Osteoblast (primary cell): ENCODE results near the gene NUDT16L1. TPM values are rescaled to one million over a fixed set of nuclear protein-coding genes. Genes with fewer than 3 reads are reported as not detected.

Experiments
- DNase-seq: peaks from one replicate; pipeline ENCODE4 v3.0.0; 2011; ENCODE audit warnings: low spot score, mixed read lengths; ENCODE audit not compliant: insufficient read length; ENCODE audit errors: missing footprints
- H2AFZ ChIP-seq: 2 replicates; pipeline ENCODE4 v1.6.0; 2011; ENCODE audit warnings: mild to moderate bottlenecking, low read length
- H3K27ac ChIP-seq: 2 replicates; pipeline ENCODE4 v1.5.1; 2011; ENCODE audit warnings: mild to moderate bottlenecking, low read depth, low read length, moderate library complexity
- H3K27me3 ChIP-seq: 2 replicates; pipeline ENCODE4 v1.6.0; 2012; ENCODE audit warnings: mild to moderate bottlenecking, control low read depth, inconsistent platforms, low read length, moderate library complexity; ENCODE audit not compliant: insufficient read depth
- H3K36me3 ChIP-seq: 2 replicates; pipeline ENCODE4 v1.5.1; 2011; ENCODE audit warnings: mild to moderate bottlenecking, low read length, control low read depth, moderate library complexity; ENCODE audit not compliant: insufficient read depth
- H3K4me1 ChIP-seq: 2 replicates; pipeline ENCODE4 v1.5.1; 2011; ENCODE audit warnings: mild to moderate bottlenecking, low read length, control low read depth, moderate library complexity; ENCODE audit not compliant: insufficient read depth
- H3K4me2 ChIP-seq: 2 replicates; pipeline ENCODE4 v1.6.0; 2011; ENCODE audit warnings: mild to moderate bottlenecking, low read length; ENCODE audit not compliant: insufficient read depth
- H3K4me3 ChIP-seq: fragments of 200-600 bp; sonication (generic); 3 replicates; pipeline ENCODE4 v1.5.1; 2012; ENCODE audit warnings: mild to moderate bottlenecking, low read length, inconsistent platforms; ENCODE audit not compliant: insufficient read depth
- H3K79me2 ChIP-seq: 2 replicates; pipeline ENCODE4 v1.6.0; 2012; ENCODE audit warnings: mild to moderate bottlenecking, low read length, control low read depth, inconsistent platforms; ENCODE audit not compliant: insufficient read depth
- H3K9me3 ChIP-seq: 2 replicates; pipeline ENCODE4 v1.5.1; 2011; ENCODE audit warnings: low read depth, low read length, control low read depth
- H4K20me1 ChIP-seq: 2 replicates; pipeline ENCODE4 v1.6.0; 2012; ENCODE audit warnings: mild to moderate bottlenecking, low read length, control low read depth; ENCODE audit not compliant: insufficient read depth
- CTCF ChIP-seq: IDR thresholded peaks from 2 replicates; pipeline ENCODE4 v1.5.1; 2011; ENCODE audit warnings: mild to moderate bottlenecking, low read depth, low read length, moderate library complexity; ENCODE audit errors: extremely low read depth
- total RNA-seq: library from RNA; depleted of rRNA; stranded (reverse); fragments of >200 nt; gene quantifications from 2 replicates; pipeline ENCODE4 v1.2.3, GENCODE V29; 2012

The NUDT16L1 gene
- total RNA-seq, 1 donor: 18.1 TPM

DNA sequence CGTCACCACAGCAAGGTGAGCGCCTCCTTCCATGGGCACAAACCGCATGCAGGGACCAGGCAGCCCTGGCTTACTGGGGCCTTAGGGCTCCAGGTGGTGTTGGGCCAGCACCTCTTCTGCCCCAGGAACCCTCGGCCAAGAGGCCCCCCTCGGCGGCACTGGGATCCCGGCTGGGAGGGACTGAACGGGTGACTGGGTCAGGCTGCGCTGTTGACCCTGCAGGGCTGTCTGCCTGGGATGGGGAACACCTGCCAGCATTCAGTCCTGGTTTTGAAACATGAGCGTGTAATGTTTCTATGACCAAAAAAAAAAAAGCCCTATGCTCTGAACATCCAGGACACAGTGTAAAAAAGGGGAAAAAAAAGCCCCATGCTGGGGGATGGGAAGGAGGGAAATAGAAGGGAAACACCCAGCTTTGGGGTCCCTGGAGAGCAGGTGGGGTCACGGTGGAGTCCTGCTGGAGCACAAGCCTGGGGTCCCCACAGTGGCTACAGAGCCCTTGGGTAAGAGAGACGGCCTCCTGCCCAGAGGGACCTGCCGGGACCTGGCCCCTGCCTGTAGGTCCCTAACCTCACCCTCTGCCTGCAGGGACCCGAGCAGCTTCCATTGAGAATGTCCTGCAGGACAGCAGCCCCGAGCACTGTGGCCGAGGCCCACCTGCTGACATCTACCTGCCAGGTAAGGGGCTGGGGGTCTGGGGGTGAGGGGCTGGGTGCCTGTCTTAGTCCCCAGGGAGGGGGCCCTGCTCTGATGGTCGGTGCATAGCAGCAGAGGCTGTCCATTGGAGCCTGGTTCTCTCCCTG is 9.9 kb upstream of the NUDT16L1 start:
- Histone ChIP-seq H3K27me3 (no peaks in the 10 kb centered on the region), H3K27ac (no peak overlapping the region), H3K9me3 (no peaks in the 10 kb centered on the region), H2AFZ (no peak overlapping the region), H3K4me2 (no peak overlapping the region), H3K79me2 (peaks cover 13% of the 10 kb centered on the region), H3K4me1 (peaks cover 4% of the 10 kb centered on the region), H4K20me1 (no peaks in the 10 kb centered on the region), H3K4me3 (no peak overlapping the region), H3K36me3 (peaks cover 39% of the 10 kb centered on the region)
- peak; percentile 79 for DNase-seq
- TF ChIP-seq CTCF: no peak

DNA sequence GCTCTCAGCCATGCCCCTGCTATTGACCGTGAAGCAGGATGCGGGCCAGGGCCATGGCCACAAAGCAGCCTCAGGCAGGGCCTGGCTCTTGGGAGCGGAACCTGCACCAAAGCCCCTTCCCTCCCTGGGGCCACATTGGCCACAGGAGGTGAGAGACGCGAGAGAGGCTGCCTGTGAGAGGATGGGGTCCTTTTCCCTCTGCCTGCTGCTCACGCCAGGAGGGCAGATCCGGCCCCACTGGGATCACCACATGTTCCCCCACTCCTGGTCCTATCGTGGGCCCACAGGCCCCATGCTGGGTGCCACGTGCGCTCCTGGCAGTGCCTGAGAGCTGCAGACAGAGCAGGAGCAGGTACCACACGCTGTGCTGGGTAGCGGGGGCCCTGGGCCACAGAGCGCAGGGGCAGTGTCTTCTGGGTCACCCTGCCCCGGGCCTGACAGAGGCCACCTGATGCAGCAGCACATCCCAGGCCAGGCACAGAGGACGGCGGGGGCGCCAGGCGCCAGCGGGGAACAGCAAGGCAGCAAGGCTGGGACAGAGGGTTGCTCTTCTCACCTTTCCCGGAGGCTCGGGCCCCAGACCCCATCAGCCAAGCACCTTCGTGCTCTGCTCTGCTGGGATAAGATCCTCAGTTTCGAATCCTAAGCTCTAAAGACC is 9.2 kb upstream of the NUDT16L1 start:
- Histone ChIP-seq H3K79me2 (peaks cover 13% of the 10 kb centered on the region), H4K20me1 (no peaks in the 10 kb centered on the region), H3K9me3 (no peaks in the 10 kb centered on the region), H3K4me3 (no peak overlapping the region), H3K27me3 (no peaks in the 10 kb centered on the region), H2AFZ (no peak overlapping the region), H3K36me3 (peaks cover 42% of the 10 kb centered on the region), H3K4me2 (no peak overlapping the region), H3K27ac (no peak overlapping the region), H3K4me1 (peaks cover 4% of the 10 kb centered on the region)
- no peak for TF ChIP-seq CTCF
- peak; percentile 50 for DNase-seq

GRCh38 chr16:4684763-4685162 is 8.6 kb upstream of the NUDT16L1 start:
- H3K36me3 ChIP-seq: peaks cover 42% of the 10 kb centered on the region
- peaks cover under 1% of the 10 kb centered on the region for H3K4me1 ChIP-seq
- no peak overlapping the region for H3K4me2 ChIP-seq
- H3K27ac ChIP-seq: no peak overlapping the region
- no peak overlapping the region for H3K4me3 ChIP-seq
- peaks cover 13% of the 10 kb centered on the region for H3K79me2 ChIP-seq
- DNase-seq: peak; percentile 69
- no peaks in the 10 kb centered on the region for H4K20me1 ChIP-seq
- TF ChIP-seq CTCF: no peak
- H2AFZ ChIP-seq: no peak overlapping the region
- no peaks in the 10 kb centered on the region for H3K27me3 ChIP-seq
- no peaks in the 10 kb centered on the region for H3K9me3 ChIP-seq

DNA sequence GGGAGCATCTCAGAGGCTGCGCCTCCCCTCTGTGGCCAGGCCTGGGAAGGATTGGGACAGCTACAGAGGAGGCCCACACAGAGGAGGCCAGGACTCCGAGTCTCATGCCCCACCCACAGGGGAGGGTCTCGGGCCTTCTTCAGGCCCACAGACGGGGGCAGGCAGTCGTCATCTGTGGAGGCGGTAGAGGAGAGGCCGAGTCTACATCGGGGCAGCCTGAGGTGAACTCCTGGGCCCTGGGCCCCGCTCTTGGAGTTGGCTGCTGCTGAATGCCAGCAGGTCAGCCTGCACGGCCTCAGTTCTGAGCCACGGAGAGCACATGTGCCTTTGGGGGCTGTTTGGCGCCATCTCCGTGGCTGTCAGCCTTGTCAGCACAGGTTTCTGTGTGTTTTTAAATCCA is 8.1 kb upstream of the NUDT16L1 start:
- H3K36me3 ChIP-seq: peaks cover 42% of the 10 kb centered on the region
- no peaks in the 10 kb centered on the region for H3K4me1 ChIP-seq
- peak; percentile 80 for DNase-seq
- H3K9me3 ChIP-seq: no peaks in the 10 kb centered on the region
- no peaks in the 10 kb centered on the region for H4K20me1 ChIP-seq
- H3K27me3 ChIP-seq: no peaks in the 10 kb centered on the region
- peaks cover 13% of the 10 kb centered on the region for H3K79me2 ChIP-seq
- no peak overlapping the region for H3K4me2 ChIP-seq
- H3K4me3 ChIP-seq: no peak overlapping the region
- no peak overlapping the region for H2AFZ ChIP-seq
- TF ChIP-seq CTCF: no peak
- H3K27ac ChIP-seq: no peak overlapping the region
